Kidney capillary endothelial cell (primary cell): Measurements from ENCODE around the gene RAB3D.
"Not testable (repeated sequence)": the region's sequence is repeated elsewhere in the genome, so short reads cannot be mapped to it uniquely, and the experiment has no call there.

Source experiments
- DNase-seq: peaks from one replicate; pipeline ENCODE4 v3.0.0-alpha.2; 2018; ENCODE audit warnings: low spot score

The RAB3D gene

GRCh38 chr19:11365557-11366117, 26.2 kb upstream of the RAB3D start:
- no peak for DNase-seq

- no peak for DNase-seq
These were observed 25.5 kb upstream of the RAB3D start for GRCh38 chr19:11364935-11365334.

GRCh38 chr19:11364296-11364904, 24.9 kb upstream of the RAB3D start:
- no peak for DNase-seq

- DNase-seq: no peak
These were observed 24.4 kb upstream of the RAB3D start for GRCh38 chr19:11363881-11364280.

GRCh38 chr19:11361771-11362731, 22.6 kb upstream of the RAB3D start:
- DNase-seq: no peak

DNA sequence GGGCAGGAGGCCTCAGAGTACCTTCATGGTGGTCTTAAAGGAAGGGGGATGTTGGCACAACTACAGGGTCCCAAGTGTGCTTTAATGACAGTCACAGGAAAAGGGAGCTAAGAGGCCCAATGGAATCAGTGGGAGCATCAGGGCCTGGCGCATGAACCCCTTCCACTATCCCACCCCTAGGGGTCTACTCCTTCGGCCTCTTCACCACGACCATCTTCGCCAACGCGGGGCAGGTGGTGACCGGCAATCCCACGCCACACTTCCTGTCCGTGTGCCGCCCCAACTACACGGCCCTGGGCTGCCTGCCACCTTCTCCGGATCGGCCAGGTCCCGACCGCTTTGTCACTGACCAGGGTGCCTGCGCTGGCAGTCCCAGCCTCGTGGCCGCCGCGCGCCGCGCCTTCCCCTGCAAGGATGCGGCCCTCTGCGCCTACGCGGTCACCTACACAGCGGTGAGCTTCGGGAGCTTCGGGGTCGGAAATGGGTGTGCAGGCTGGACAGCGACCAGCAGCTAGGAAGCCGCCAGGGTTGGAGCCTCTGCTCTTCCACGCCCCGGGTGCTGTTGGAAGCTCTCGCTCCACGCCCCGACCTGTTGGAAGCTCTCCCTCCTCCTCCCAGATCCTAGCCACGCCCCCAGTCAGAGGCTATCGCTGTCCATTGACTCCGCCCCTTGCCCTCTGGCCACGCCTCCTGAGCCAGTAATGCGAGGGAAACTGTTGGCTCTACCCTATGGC, 21.7 kb upstream of the RAB3D start:
- DNase-seq: no peak

- no peak for DNase-seq
These were observed 20.0 kb upstream of the RAB3D start for GRCh38 chr19:11359421-11359820.

- no peak for DNase-seq
These were observed 17.5 kb upstream of the RAB3D start for GRCh38 chr19:11356676-11357550.

DNA sequence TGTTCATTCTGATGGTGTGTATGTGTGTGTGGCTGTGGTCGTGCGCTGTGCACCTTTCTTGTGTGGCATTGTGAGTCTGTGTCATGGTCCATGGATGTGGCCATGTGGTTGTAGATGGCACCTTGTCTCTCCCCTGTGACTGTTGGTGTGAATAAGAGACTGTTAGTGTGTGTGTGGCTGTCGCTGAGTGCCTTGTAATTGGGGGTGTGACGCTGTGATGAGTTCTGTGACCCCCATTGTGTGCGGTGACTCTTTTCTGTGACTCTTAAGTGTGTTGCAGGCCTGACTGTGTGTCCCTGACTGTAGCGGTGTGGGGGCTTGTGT, 16.6 kb upstream of the RAB3D start:
- no peak for DNase-seq

GRCh38 chr19:11355160-11356073, 16.0 kb upstream of the RAB3D start, which contains the start of gene PLPPR2:
PLPPR2 (plus strand) TSS chr19:11355432; CDS start chr19:11357674, 2,242 bp downstream.
- peak; percentile 85 for DNase-seq

DNA sequence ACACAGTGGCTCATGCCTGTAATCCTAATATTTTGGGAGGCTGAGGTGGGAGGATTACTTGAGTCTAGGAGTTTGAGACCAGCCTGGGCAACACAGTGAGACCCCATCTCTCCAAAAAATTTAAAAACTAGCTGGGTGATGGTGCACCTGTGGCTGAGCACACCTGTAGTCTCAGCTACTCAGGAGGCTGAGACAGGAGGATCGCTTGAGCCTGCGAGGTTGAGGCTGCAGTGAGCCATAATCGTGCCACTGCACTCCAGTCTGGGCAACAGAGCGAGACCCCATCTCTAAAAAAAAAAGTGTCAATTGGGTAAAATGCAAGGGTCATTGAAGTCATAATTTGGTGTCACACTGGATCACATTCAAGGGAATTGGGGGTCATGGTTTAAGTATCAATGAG, 14.6 kb upstream of the RAB3D start:
- DNase-seq: not testable (repeated sequence)

- no peak for DNase-seq
These were observed 9.7 kb upstream of the RAB3D start for GRCh38 chr19:11349171-11349570.

GRCh38 chr19:11347546-11348039, 8.1 kb upstream of the RAB3D start:
- DNase-seq: no peak

- DNase-seq: peak; percentile 99
These were observed 6.9 kb upstream of the RAB3D start, which contains the start of the genes CCDC159 and TMEM205 for GRCh38 chr19:11346104-11346940. CCDC159 (plus strand) TSS chr19:11346519; CDS start chr19:11346607, 88 bp downstream. TMEM205 (minus strand) TSS chr19:11346268; CDS start chr19:11345619, 649 bp downstream.

GRCh38 chr19:11345122-11345803, 5.8 kb upstream of the RAB3D start:
- DNase-seq: no peak

DNA sequence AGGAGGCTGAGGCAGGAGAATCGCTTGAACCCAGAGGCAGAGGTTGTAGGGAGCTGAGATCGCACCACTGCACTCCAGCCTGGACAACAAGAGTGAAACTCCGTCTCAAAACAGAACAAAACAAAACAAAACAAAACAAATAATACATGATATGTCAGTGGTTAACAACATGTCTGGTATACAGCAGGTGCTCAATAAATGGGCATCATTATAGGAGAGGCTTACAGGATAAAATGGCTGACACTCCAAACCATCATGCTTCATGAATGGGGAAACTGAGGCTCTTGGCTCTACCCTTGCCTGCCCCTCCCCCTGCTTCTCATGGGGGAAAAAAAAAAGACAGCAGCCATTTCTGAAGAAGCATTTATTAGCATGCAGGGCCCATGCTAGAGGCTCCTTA, 3.0 kb upstream of the RAB3D start:
- no peak for DNase-seq

DNA sequence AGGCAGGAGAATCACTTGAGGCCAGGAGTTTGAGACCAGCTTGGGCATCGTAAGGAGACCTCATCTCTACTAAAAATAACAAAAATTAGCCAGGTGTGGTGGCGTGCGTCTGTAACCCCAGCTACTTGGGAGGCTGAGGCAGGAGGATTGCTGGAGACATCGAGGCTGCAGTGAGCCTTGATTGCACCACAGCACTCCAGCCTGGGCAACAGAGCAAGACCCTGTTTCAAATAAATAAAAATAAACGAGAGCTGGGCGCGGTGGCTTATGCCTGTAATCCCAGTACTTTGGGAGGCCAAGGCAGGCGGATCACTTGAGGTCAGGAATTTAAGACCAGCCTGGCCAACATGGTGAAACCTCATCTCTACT, 626 bp upstream of the RAB3D start:
- not testable (repeated sequence) for DNase-seq

DNA sequence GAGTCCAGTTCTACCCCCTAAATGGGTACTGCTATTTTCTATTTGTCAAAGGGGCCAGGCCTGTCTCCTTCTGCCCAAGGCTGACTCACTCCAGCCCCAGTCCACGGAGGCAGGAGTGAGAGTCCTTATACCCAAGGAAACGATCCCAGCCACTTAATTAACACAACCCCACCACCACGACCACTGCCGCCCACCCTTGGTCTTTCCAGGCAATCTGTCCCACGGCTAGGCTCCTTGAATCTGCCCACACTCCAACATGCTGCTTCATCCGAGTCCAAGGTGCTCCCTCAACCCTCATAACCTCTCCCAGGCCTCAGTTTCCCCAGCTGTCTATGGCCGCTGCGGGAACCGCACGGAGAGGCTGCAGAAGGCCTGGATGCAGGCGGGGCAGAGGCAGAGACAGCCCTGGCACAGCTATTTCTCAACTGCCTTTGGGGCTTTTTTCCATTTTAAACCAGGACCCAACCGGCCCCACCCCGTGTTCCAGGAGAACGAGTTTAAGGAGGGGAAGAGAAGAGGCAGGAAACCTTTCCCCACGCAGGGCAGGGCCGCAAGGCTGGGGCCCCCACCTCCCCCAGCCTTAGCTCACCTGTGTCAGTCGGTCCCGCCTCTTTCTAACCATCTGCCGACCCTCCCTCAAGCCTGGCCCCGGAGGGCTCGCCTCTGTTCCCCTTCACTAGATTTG, 746 bp downstream of the RAB3D start:
- DNase-seq: no peak
